M059J (cell line): ENCODE results near the gene ZNF555. TPM values are rescaled to one million over a fixed set of nuclear protein-coding genes. Genes with fewer than 3 reads are reported as not detected.
"Not testable (repeated sequence)": the region's sequence is repeated elsewhere in the genome, so short reads cannot be mapped to it uniquely, and the experiment has no call there.

ENCODE experiments used
- DNase-seq: peaks from one replicate; pipeline ENCODE4 v3.0.0-alpha.2; 2012; ENCODE audit warnings: low read depth
- total RNA-seq: library from RNA; depleted of rRNA; stranded (reverse); fragments of >200 nt; shearing (Covaris generic); gene quantifications from 2 replicates; pipeline ENCODE4 v1.2.3, GENCODE V29; 2014; rRNA removed

ZNF555 gene
- total RNA-seq, result 8.3 and 8.7 TPM in 2 replicates

DNA sequence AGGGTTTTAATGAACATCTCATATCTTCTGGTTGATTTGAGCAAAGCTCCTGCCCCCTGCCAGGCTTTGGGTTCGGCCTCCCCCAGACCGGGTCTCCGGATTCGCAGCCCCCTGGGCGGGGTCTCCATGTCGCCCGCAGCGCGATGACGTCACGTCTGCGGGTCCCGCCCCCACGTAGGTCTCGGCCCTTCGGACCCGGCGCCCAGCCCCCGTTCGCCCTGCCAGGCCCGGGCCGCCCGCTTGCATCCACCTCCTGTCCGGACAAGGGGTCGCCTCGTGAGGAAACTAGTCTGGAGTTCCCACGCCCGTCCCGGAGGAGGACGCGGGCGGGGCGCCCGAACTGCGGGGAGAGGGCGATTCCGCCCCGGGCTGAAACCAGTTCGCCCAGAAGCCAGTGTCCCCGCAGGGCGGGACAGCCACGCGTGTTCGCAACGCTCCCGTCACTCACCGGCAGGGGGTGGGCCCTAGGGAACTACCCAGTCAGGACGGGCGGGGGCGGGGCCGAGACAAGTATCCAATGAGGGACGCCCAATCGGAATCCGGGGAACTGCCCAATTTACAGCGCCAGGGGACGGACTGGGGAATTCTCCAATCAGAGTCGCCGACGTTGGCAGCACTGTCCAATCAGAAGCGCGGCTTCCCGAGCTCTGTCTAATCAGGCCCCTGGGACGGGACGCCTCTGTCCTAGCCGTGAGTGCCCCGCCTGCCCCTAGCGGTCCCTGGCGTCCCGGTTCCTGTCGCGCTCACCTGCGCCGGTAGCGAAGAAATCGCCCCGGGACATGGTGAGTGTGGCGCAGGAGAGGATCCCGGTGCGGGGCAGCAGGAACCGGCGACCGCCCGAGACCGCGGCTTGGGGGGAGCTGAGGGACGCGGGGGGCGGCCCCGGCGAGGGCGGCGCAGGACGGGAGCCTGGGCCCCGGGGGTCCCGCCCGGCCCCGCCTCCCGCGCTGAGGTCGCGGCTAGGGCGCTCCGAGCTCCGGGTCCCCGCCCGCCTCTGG, at the start of gene ZNF555:
ZNF555 (plus strand) TSS at position 682 of the 998 bp plus-strand sequence; CDS start at position 780, 98 bp downstream.
- peak; percentile 99 for DNase-seq

DNA sequence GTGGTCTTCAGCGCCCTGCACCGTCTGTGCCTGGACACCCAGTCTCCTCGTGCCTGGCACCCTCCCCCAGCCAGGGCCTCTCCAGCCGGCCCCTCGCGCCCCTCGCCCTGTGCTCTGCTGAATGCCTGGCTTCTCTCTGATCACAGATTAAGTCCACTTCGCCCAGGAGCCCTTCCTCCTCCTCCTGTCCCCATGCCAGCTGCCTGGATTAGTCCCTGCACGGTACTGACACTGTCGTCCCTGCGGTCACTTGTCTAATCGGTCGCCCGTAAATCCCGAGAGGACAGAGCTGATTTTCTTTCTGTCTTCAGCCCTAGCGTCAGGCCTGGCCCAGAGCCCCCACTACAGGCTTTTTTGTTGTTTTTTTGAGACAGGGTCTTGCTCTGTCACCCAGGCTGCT, 49.4 kb upstream of the ZNF555 start:
- no peak for DNase-seq

DNA sequence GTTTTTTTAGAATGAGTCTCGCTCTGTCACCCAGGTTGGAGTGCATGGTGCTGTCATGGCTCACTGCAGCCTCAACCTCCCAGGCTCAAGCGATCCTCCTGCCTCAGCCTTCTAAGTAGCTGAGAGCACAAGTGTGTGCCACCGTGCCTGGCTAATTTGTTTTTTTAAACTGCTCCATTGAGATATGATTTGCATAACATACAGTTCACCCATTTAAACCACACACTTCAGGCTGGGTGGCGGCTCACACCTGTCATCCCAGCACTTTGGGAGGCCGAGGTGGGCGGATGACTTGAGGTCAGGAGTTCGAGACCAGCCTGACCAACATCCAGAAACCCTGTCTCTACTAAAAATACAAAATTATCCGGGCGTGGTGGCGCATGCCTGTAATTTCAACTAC, 48.6 kb upstream of the ZNF555 start:
- DNase-seq, result not testable (repeated sequence)

DNA sequence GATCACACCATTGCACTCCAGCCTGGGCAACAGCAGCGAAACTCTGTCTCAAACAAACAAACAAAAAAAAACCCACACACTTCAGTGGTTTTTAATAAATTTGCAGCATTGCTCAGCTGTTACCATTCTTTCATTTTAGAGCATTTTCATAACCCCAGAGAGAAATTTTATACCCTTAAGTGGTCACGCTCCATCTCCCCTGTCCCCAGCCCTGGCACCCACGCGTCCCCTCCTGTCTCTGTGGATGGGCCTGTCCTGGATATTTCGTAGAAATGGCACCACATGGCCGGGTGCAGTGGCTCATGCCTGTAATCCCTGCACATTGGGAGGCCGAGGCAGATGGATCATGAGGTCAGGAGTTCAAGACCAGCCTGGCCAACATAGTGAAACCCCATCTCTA, 48.1 kb upstream of the ZNF555 start:
- DNase-seq, result no peak

DNA sequence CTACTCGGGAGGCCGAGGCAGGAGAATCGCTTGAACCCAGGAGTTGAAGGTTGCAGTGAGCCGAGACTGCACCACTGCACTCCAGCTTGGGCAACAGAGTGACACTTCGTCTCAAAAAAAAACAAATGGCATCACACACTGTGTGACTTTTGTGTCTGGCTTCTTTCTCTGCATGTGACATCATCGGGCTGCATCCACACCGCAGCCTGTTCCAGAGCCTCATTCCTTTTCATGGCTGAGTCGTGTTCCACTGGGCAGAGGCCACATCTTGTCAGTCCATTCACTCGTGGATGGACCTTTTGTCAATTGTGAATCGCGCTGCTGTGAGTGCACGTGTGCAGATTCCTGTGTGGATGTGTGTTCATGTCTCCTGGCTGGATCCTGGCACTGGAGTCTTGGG, 47.7 kb upstream of the ZNF555 start:
- no peak for DNase-seq

DNA sequence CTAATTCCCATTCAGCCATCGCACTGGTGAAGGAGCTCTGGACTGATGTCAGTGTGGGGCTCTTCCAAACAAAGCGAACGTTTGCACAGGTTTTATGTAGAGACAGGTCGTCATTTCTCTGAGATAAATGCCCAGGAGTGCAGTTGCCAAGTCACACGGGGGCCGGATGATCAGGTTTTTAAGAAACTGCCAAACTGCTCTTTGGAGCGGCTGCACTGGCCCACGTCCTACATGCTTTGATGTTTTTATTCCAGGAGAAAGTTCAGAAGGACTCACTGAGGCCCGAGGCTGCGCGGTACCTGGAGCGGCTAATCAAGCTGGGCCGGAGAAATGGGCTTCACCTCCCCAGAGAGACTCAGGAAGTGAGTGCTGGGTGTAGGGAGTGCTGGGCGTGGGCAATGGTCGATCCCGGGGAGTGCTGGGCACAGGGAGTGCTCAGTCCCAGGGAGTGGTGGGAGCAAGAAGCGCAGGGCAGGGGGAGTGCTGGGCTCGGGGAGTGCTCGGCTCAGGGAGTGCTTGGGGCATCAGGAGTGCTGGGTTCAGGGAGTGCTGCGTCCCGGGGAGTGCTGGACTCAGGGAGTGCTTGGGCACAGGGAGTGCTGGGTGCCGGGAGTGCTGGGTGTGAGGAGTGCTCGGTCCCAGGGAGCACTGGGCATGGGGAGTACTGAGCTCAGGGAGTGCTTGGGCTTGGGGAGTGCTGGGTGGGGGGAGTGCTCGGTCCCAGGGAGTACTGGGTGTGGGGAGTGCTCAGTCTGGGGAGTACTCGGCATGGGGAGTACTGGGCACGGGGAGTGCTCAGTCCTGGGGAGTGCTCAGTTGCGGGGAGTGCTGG, 45.2 kb upstream of the ZNF555 start:
- DNase-seq, result no peak

DNA sequence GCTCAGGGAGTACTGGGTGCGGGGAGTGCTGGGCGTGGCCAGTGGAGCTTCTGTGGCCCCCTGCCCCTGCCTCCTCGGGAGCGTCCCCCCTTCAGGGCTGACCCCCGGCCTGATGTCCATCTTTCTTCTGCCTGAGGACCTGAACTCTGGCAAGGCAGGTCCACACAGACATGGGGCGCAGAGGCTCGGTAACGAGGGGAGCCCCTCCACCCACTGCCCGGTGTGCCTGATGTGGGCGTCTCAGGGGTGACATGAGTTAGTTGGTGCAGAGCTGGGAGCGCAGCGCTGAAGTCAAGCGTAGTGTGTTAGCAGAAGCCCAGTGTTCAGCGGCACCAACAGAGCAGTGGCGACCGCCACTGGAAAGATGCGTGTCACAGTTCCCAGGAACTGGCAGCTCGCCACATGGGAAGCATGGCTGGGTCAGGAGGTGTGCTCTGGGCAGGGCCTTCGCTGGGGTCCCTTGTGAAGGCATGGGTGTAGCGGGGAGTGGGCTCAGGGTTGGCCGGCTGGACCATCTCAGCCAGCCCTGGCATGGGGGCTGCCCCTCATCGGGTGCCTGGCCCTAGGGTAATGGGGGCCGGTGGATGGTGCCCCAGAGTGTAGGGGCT, 44.5 kb upstream of the ZNF555 start:
- DNase-seq, result no peak

DNA sequence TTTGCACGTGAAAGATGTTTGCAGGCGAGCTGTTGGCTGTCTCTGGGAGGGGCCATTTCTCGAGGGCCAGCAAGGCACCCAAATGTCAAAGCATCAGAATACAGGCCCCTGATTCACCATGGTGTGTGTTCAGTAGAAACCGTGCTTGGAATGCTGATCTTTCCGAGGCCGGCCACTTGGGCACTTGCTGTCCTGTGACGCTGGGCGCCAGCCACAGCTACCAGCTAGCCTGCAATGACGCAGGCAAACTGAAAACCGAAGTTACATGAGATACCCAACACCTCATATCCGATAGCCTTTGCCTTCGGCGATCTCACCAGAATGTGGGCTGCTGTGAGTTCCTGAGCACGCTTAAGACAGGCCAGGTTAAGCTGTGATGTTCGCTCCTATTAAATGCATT, 44.0 kb upstream of the ZNF555 start:
- no peak for DNase-seq

DNA sequence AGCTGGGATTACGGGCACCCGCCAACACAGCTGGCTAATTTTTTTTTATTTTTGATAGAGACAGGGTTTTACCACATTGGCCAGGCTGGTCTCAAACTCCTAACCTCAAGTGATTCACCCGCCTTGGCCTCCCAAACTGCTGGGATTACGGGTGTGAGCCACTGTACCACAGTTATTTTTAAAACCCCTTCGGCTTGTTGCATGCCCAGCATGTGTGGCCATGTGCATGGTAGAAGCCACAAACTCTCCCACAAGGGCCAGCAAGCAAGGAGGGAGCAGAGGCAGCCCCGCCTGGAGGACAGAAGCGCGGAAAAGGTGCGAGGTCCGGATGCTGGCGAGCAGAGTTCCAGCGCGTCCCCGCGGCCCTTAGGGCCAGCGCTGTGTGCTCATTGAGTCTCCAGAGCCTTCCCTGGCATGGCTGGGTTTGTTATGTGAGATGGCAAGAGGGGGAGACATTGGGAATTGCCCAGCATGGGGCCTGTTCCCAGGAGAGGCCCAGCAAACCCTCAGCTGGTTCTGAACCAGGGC, 43.1 kb upstream of the ZNF555 start:
- DNase-seq, result no peak

DNA sequence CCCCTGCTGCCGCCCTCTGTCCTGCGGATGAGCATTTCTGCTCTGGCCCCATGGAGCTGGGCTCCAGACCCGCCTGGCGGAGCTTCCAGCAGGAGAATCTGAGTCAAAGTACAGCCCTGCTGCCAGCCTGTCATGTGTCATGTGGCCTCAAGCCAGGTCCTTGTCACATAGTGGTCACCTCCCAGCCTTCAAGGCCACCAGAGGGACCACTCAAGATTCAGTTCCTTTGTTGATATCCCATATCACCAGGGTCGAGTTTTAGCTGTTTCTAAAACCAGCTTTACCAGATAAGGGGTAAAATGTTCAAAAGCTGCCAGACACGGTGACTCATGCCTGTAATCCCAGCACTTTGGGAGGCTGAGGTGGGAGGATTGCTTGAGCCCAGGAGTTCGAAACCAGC, 42.5 kb upstream of the ZNF555 start:
- DNase-seq, result peak; percentile 40

DNA sequence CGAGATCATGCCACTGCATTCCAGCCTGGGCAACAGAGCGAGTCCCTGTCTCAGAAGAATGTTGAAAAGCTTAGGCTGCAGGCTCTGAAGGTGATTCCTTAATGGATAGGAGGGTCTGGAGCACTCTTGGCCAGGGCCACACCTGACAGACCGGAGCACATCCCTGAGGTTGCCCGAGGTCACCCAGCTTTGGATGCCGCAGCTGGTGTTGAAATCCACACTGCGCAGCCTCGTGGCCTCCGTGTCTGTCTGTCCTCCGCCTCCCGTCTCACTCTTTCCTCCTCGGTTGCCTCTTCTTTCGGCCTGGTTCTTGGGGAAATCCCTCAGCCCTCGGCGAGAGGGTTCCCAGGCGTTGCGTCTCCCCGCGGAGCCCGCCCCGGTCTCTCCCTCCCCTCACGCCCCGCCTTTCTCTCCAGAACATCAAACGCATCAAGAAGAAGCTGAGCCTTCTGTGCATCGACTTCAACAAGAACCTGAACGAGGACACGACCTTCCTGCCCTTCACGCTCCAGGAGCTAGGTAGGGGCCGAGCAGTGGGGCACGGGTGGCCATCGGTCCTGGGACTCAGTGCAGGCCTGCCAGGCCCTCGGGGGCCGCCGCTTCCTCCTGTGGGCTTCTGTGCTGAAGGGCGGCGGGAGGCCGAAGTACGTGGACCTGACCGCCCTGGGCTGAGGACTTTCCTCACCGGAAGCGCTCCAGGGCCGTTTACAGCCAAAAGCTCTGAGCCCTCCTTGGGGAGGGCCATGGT, 41.8 kb upstream of the ZNF555 start:
- DNase-seq, result no peak

DNA sequence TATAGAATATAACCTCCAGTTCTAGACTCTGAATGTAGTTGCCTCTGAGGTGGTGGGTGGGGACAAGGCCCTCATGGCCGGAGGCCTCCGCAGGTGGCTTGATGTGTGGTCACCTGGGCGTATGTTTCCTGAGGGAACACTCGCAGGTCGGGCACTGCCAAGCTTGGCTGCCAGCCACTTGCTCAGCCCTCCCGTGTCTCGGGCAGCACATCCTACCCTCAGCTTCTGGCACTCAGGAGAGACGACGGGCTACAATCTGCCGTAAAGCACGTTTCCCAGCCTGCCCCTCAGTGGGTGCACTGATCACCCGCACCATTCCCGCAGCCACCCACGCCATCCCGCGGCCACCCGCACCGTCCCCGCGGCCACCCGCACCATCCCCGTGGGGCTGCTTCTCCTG, 40.8 kb upstream of the ZNF555 start:
- DNase-seq, result no peak

DNA sequence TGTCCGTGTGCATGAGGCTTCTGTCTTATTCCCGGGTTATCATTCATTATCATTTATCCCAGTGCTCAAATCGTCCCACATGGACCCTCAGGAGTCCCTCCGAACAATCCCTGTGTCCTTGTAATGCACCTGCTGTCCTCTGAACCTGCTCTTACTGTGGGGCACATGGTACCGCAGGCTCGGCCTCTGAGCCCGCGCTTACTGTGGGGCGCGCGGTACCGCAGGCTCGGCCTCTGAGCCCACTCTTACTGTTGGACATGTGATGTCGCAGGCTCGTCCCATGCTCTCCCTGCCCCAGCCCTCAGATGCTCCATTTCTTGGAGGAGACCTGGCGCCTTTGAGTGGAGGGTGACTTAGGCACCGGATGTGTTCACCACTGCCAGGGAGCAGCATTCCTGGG, 38.4 kb upstream of the ZNF555 start:
- no peak for DNase-seq

DNA sequence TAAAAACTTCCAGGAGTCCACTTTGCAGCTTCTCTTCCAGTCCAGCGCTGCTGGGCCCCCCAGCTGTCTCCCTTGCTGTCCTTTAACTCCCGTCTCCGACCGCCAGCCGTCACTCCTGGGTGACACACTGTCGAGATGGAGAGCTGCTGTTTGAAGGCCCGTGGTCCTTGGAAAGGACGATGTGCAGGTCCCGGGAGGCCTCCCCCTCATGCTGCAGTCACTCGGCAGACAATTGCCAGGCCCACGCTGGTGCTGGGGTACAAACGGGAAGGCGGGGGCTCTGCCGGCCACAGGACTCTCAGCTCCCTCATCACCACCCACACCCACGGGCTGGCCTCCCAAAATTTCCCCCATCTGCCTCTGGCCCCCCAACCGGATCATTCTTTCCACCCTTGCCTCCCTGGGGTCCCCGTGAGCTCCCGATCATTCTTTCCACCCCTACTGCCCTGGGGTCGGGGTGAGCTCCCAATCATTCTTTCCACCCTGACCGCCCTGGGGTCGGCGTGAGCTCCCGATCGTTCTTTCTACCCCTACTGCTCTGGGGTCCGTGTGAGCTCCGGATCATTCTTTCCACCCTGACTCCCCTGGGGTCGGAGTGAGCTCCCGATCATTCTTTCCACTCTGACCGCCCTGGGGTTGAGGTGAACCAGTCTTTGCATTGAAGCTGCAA, 37.7 kb upstream of the ZNF555 start:
- DNase-seq, result no peak

DNA sequence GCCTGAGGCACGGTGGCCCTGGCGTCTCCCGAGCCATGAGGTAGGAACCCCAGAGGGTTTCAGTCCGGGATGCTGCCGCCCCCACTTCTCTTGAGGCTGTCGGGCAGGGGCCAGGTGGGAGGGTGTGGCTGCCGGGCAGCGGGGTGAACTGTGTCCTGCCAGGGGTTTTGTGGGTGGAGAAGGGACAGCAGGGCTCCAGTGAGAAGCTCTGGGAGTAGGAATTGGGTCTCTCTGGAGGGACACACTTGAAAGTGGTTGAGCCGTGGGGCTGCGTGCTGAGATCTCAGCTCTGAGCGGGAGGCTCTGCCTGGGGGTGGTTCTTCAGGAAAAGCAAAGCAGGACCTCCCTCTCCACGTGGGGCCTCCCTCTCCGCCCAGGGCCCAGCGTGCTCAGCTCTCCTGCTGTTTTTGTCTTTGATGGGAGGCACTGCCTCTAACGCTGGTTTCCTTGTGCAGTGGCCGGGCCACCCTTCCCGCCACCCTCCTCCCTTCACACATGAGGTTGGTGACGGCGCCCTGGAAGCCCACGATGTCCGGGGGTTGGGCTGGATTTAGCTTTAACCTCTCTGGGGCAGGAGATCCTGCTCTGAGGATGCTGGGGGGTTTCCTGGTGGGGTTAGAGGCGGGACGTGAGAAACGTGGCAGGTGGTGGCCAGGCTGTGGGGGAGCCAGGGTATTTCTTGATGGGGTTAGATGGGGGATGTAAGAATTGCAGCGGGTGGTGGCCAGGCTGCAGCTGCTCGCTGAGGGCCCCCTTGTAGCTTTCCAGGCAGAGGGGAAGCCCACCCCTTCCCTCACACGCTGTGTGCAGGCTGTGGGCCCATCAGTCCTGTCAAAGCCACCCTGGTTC, 36.9 kb upstream of the ZNF555 start:
- DNase-seq, result no peak

DNA sequence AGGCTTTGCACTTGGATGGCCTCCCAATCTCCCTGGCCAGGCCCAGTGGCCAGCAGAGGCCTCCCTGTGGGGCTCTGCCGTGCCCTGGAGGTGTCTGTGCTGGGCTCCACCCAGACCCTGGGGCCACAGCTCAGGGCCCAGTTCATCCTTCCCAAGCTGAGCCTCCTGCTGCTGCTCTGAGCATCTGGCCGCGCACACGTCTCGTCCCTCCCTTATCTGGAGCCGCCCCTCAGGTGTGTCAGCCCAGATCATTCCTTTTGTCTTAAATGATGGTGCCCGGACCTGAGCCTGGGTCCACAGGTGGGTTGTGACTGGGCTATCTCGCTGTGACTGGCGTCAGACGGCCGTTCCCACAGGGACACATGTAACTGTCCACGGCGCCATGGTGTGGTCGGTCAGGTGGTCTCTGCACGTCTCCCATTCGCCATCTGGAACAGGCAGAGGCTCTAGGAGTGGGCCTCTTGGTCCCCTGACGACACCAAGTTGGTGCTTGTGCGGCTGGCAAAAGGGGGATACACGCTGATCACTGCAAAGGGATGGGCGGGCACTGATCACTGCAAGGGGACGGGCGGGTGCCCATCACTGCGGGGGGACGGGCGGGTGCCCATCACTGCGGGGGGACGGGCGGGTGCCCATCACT, 35.9 kb upstream of the ZNF555 start:
- no peak for DNase-seq

DNA sequence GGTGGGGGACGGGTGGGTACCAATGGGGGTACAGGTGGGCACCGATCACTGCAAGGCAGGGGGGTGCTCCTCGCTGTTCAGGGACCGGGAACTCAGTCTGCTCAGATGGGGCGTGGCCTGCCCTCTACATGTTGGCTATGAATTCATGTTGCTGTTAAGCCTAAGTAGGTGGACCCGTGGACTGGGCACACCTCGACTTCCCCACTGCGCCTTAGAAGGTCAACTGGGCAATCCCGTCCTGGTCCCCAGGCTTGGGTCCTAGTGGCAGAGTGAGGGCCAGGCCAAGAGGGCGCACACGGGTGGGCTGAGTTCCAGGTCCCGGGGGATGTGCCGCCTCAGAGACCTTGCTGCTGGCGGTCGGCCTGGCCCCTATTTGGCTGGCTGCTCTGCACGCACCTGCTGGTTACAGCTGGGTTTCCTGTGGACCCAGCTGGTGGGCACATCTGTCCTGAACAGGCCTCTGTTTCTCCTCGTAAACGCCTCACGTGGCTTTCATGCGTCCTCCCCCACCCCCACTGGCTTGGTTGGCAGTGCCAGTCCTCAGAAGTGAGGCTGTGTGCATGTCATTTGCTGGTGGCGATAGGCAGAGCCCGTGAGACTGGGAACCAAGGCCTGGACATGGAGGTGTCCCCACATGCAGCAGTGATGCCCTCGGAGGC, 35.2 kb upstream of the ZNF555 start:
- DNase-seq, result no peak

DNA sequence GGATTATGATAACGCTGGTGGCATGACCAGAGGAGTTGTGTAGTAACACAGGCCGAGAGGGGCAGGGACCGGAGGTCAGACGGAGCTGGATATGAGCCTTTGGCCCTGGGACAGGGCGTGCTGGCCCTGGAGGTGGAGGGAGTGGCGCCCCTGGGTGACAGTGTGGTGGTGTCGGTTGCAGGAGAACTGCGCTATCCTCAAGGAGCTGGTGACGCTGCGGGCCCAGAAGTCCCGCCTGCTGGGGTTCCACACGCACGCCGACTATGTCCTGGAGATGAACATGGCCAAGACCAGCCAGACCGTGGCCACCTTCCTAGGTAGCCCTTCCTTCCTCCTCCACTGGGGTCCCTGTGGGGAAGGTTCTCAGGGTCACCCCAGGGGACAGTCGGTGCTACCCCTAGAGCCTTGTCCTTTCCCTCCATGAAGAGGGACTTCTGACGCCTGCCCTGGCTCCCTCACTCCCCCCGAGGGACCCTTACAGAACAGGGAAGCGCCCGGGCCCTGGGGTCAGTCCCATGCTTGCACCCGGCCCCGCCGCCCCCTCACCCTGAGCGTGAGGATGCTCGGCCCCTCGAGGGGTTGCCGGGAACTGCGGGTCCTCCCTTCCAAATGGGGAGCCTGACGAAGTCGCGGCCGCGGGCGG, 34.4 kb upstream of the ZNF555 start:
- no peak for DNase-seq
